HepG2 (cell line): ENCODE results near the gene NCS1. TPM values are rescaled to one million over a fixed set of nuclear protein-coding genes. Genes with fewer than 3 reads are reported as not detected.

Source experiments
- ATAC-seq: fragments of 200-7000 bp; cut with Tn5 transposase; 3 replicates; pipeline ENCODE4 v1.9.1; 2020; ENCODE audit warnings: mild to moderate bottlenecking, moderate library complexity
- BruUV-seq: library from RNA; stranded (reverse); fragments of 400-500 nt; replicated peaks from 2 replicates; lab custom pipeline; 2021; lab: Mats Ljungman, UMichigan
- CTCF ChIA-PET: fragments of 300-600 bp; formaldehyde crosslinking; extraction: SDS; loops from one replicate; lab custom pipeline; 2021; ENCODE audit warnings: low total read pairs, inconsistent platforms, low intra/inter-chr PET ratio; lab: Yijun Ruan, JAX
- POLR2A ChIA-PET: fragments of 350-600 bp; sonication (Branson Sonifier 250); formaldehyde crosslinking; loops from one replicate; lab custom pipeline; 2020; ENCODE audit warnings: antibody characterized with exemption, inconsistent platforms; lab: Yijun Ruan, JAX
- DNase-seq: peaks from one replicate; pipeline ENCODE4 v3.0.0-alpha.2; 2015; ENCODE audit warnings: low spot score
- FAIRE-seq: peaks from 3 replicates; lab custom pipeline; 2011; peaks lifted over from hg19 to GRCh38; lab: Jason Lieb, UNC
- H2AFZ ChIP-seq: one replicate; pipeline ENCODE4 v1.6.1; 2011; ENCODE audit warnings: low read length, inconsistent platforms
- H3K27ac ChIP-seq: fragments of 300-600 bp; 3 replicates; pipeline ENCODE4 v1.8.0; 2011; ENCODE audit warnings: mixed run types, mild to moderate bottlenecking, mixed read lengths, low read length, inconsistent platforms; ENCODE audit not compliant: insufficient read depth; ENCODE audit errors: extremely low read length
- H3K27me3 ChIP-seq, 2 experiments: fragments of 200-600 bp in 1 of 2; 2 replicates in 1 of 2; 3 replicates in 1 of 2; pipeline versions ENCODE4 v1.6.0 to v1.8.0; 2011; ENCODE audit warnings: low read length in 2 of 2, mild to moderate bottlenecking in 2 of 2, moderate library complexity in 2 of 2, inconsistent platforms in 1 of 2; ENCODE audit not compliant: insufficient read depth in 2 of 2, control insufficient read depth in 1 of 2
- H3K36me3 ChIP-seq, 2 experiments: fragments of 200-600 bp in 1 of 2; replicated peaks in 1 of 2; 2 replicates in 1 of 2; 3 replicates in 1 of 2; pipeline versions ENCODE4 v1.5.1 to v1.8.0; 2011; ENCODE audit warnings: low read length in 2 of 2, inconsistent platforms in 1 of 2; ENCODE audit not compliant: insufficient read depth in 2 of 2, control insufficient read depth in 1 of 2
- H3K4me1 ChIP-seq: 2 replicates; pipeline ENCODE4 v1.5.1; 2012; ENCODE audit warnings: low read length, inconsistent platforms; ENCODE audit not compliant: insufficient read depth
- H3K4me2 ChIP-seq: 2 replicates; pipeline ENCODE4 v1.6.0; 2011; ENCODE audit warnings: low read depth, low read length, inconsistent platforms
- H3K4me3 ChIP-seq, 3 experiments: fragments of 200-600 bp in 1 of 3; sonication (generic), shearing (Covaris generic) in 1 of 3; replicated peaks in 1 of 3; 2 replicates each; pipeline ENCODE4 v1.5.1; 2011 to 2016; ENCODE audit warnings: low read length in 3 of 3, inconsistent platforms in 2 of 3, low read depth in 2 of 3, mild to moderate bottlenecking in 2 of 3, control low read depth in 1 of 3, mixed read lengths in 1 of 3; ENCODE audit not compliant: insufficient read depth in 1 of 3
- H3K79me2 ChIP-seq: one replicate; pipeline ENCODE4 v1.6.1; 2011; ENCODE audit warnings: low read length, inconsistent platforms; ENCODE audit not compliant: insufficient read depth
- H3K9ac ChIP-seq: 2 replicates; pipeline ENCODE4 v1.6.0; 2011; ENCODE audit warnings: mild to moderate bottlenecking, low read depth, low read length, inconsistent platforms; ENCODE audit not compliant: insufficient read depth
- H3K9me3 ChIP-seq: 2 replicates; pipeline ENCODE4 v1.5.1; 2012; ENCODE audit warnings: mild to moderate bottlenecking, low read length
- H4K20me1 ChIP-seq: 2 replicates; pipeline ENCODE4 v1.6.0; 2011; ENCODE audit warnings: inconsistent platforms, mild to moderate bottlenecking, low read length, moderate library complexity; ENCODE audit not compliant: insufficient read depth
- BCLAF1 ChIP-seq: fragments of 450-650 bp; IDR thresholded peaks from 2 replicates; pipeline ENCODE4 v1.6.1; 2017; ENCODE audit warnings: mild to moderate bottlenecking
- CAMTA2 ChIP-seq: sonication (generic); formaldehyde crosslinking; IDR thresholded peaks from 2 replicates; pipeline ENCODE4 v1.4.0; 2020; ENCODE audit warnings: mild to moderate bottlenecking, missing genetic modification reagents, borderline replicate concordance
- HMG20A ChIP-seq: IDR thresholded peaks from 2 replicates; pipeline ENCODE4 v1.6.1; 2016; ENCODE audit warnings: borderline replicate concordance
- MIER2 ChIP-seq: IDR thresholded peaks from 2 replicates; pipeline ENCODE4 v1.6.1; 2016; ENCODE audit warnings: missing biosample characterization, missing genetic modification reagents
- NFIB ChIP-seq: sonication (generic); formaldehyde crosslinking; IDR thresholded peaks from 2 replicates; pipeline ENCODE4 v1.9.0; 2021; ENCODE audit warnings: missing genetic modification reagents, mild to moderate bottlenecking, borderline replicate concordance
- ZFP90 ChIP-seq: sonication (generic); formaldehyde crosslinking; IDR thresholded peaks from 2 replicates; pipeline ENCODE4 v1.8.0; 2022; ENCODE audit warnings: missing genetic modification reagents, mild to moderate bottlenecking, inconsistent platforms, borderline replicate concordance
- ZNF232 ChIP-seq: sonication (generic); formaldehyde crosslinking; IDR thresholded peaks from 2 replicates; pipeline ENCODE4 v1.4.0; 2020; ENCODE audit warnings: missing genetic modification reagents, borderline replicate concordance
- ZNF430 ChIP-seq: sonication (generic); formaldehyde crosslinking; IDR thresholded peaks from 2 replicates; pipeline ENCODE4 v1.9.0; 2021; ENCODE audit warnings: mild to moderate bottlenecking, missing genetic modification reagents
- ZNF687 ChIP-seq: sonication (generic); formaldehyde crosslinking; IDR thresholded peaks from 2 replicates; pipeline ENCODE4 v1.5.1; 2020; ENCODE audit warnings: mild to moderate bottlenecking, missing genetic modification reagents, moderate library complexity
- ZNF792 ChIP-seq: IDR thresholded peaks from 2 replicates; pipeline ENCODE4 v1.6.1; 2016
- ZNF839 ChIP-seq: sonication (generic); formaldehyde crosslinking; IDR thresholded peaks from 2 replicates; pipeline ENCODE4 v1.4.0; 2020; ENCODE audit warnings: missing genetic modification reagents, mild to moderate bottlenecking, borderline replicate concordance
- WGBS: methylation state at CpG from one replicate; pipeline ENCODE4 v1.1.6; 2017; ENCODE audit warnings: low lambda C conversion rate; 5-methylcytosine and 5-hydroxymethylcytosine counted together
- in situ Hi-C: cut with HindIII; loops from 2 replicates; pipeline ENCODE4 v1.10.0; 2017; ENCODE audit warnings: low pct_unique_long_range_greater_than_20kb; ENCODE audit not compliant: extremely low pct_ligation_motif_present
- intact Hi-C: fragments of 100-400 bp; cut with micrococcal nuclease; formaldehyde crosslinking; loops from one replicate; pipeline ENCODE4 v1.10.0; 2022; ENCODE audit not compliant: unreplicated experiment
- polyA plus RNA-seq, 8 experiments: library from polyadenylated mRNA; depleted of rRNA in 3 of 8; stranded (reverse) in 7 of 8; unstranded in 1 of 8; fragments of >200 nt; fragmentation: Illumina TruSeq in 4 of 8; extraction: Trizol in 4 of 8; gene quantifications; 2 replicates each; pipeline versions ENCODE4 v1.2.1 to v1.2.3, GENCODE V29; 2011 to 2016; ENCODE audit warnings: low read depth in 4 of 8, missing spikeins in 1 of 8, mixed read lengths in 1 of 8; ENCODE audit not compliant: insufficient read depth in 1 of 8
- total RNA-seq, 5 experiments: library from RNA; depleted of rRNA; stranded (reverse); fragments of >200 nt; fragmentation: Illumina TruSeq; extraction: Trizol; gene quantifications; 2 replicates each; pipeline ENCODE4 v1.2.3, GENCODE V29; 2016; ENCODE audit warnings: low read depth in 1 of 5
- TF ChIP-seq, protein P1 (sequence below): sonication (generic); formaldehyde crosslinking; IDR thresholded peaks from 2 replicates; pipeline ENCODE4 v1.4.0; 2020; ENCODE audit warnings: missing genetic modification reagents
- TF ChIP-seq, protein P2 (sequence below): sonication (generic); formaldehyde crosslinking; conservative IDR thresholded peaks from 2 replicates; pipeline ENCODE4 v1.8.0; 2022; ENCODE audit warnings: low read depth, missing genetic modification reagents

NCS1 gene
- total and polyA plus RNA-seq, 2 of the 13 experiments (the other 11 are each of a cell fraction or from before 2014, with no cell fraction given), result 4.7 to 6.1 TPM

DNA sequence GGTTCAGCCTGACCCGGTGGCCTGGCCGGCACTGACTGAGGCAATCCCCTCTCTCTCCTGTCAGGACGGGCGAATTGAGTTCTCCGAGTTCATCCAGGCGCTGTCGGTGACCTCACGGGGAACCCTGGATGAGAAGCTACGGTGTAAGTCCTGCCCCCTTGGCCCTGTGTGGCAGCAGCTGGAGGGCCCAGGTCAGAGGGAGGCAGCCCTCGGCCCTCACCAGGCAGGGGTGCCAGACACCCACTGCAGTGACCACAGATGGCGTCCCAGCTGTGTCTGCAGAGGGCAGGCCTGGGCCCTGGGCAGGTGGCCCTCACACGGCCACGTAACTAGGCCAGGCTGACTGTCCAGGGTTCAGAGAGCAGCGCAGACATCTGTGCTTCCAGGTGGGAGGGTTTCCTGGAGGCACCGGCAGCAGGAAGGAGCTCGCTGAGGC, 47.5 kb downstream of the NCS1 start (continued):
- TF ChIP-seq ZNF687 (peak; percentile 31), ZNF430 (CRISPR knock-in tag) (no peak)
- TF ChIP-seq, protein P1, sequence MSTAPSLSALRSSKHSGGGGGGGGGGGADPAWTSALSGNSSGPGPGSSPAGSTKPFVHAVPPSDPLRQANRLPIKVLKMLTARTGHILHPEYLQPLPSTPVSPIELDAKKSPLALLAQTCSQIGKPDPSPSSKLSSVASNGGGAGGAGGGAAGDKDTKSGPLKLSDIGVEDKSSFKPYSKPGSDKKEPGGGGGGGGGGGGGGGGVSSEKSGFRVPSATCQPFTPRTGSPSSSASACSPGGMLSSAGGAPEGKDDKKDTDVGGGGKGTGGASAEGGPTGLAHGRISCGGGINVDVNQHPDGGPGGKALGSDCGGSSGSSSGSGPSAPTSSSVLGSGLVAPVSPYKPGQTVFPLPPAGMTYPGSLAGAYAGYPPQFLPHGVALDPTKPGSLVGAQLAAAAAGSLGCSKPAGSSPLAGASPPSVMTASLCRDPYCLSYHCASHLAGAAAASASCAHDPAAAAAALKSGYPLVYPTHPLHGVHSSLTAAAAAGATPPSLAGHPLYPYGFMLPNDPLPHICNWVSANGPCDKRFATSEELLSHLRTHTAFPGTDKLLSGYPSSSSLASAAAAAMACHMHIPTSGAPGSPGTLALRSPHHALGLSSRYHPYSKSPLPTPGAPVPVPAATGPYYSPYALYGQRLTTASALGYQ (CRISPR knock-in tag), result no peak

DNA sequence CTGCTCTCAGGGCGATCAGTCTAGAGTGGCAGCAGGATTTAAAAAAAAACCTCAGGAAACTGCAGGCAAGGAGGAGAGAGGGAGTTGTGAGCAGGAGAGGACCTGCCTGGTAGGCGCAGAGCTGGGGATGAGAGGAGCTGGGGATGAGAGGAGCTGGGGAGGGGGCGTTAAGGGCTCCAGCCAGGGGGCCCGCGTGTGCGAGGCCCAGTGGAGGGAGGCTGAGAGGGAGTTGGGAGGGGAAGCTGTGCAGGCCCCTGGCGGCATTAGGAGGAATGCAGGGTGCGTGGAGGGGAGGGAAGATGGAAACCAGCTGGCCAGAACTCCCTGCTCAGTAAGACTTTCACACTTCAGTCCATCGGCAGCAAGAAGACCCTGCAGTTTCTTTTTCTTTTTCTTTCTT, 48.1 kb downstream of the NCS1 start:
- intact Hi-C loops (no loop called here), in situ Hi-C loops (no loop called here)
- ChIA-PET POLR2A (no interaction called here), CTCF (no interaction called here)
- Histone ChIP-seq H3K4me2 (no peak overlapping the region), H3K4me1 (no peaks in the 10 kb centered on the region), H3K9ac (no peak overlapping the region), H3K27me3 (no peaks in the 10 kb centered on the region), H3K27ac (no peak overlapping the region), H4K20me1 (no peaks in the 10 kb centered on the region), H3K9me3 (no peaks in the 10 kb centered on the region), H3K4me3 (no peak overlapping the region), H3K79me2 (no peaks in the 10 kb centered on the region), H3K36me3 (no peaks in the 10 kb centered on the region), H2AFZ (no peak overlapping the region)
- DNase-seq (no peak), ATAC-seq (peak; percentile 23; the same call in 2 of the 3 replicates), FAIRE-seq (no peak)
- BruUV-seq, result no TSS peak
- WGBS, result 74% methylated on average over 9 of the region's 9 CpGs
- TF ChIP-seq NFIB (CRISPR knock-in tag), result no peak
- TF ChIP-seq HMG20A, result no peak
- TF ChIP-seq, protein P2, sequence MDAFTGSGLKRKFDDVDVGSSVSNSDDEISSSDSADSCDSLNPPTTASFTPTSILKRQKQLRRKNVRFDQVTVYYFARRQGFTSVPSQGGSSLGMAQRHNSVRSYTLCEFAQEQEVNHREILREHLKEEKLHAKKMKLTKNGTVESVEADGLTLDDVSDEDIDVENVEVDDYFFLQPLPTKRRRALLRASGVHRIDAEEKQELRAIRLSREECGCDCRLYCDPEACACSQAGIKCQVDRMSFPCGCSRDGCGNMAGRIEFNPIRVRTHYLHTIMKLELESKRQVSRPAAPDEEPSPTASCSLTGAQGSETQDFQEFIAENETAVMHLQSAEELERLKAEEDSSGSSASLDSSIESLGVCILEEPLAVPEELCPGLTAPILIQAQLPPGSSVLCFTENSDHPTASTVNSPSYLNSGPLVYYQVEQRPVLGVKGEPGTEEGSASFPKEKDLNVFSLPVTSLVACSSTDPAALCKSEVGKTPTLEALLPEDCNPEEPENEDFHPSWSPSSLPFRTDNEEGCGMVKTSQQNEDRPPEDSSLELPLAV (CRISPR knock-in tag), result no peak
- TF ChIP-seq ZNF232 (CRISPR knock-in tag), result no peak
- TF ChIP-seq MIER2 (CRISPR knock-in tag), result no peak
- TF ChIP-seq CAMTA2, result no peak
- TF ChIP-seq ZNF792 (CRISPR knock-in tag), result no peak
- no peak for TF ChIP-seq BCLAF1
- no peak for TF ChIP-seq ZNF839
- TF ChIP-seq ZFP90 (CRISPR knock-in tag), result no peak
